Peyer's patch (tissue), 4 donors: ENCODE results near the gene HTT-AS.
"Not testable (repeated sequence)": the region's sequence is repeated elsewhere in the genome, so short reads cannot be mapped to it uniquely, and the experiment has no call there.

Experiments
- POLR2A ChIP-seq, 2 donors: fragments of 450-650 bp; IDR thresholded peaks; one replicate each; pipeline ENCODE4 v1.5.1; 2017; ENCODE audit warnings: antibody characterized with exemption in 2 of 2, mild to moderate bottlenecking in 2 of 2, moderate library complexity in 2 of 2
- TF ChIP-seq, protein P1 (sequence below), 6 experiments: fragments of 450-650 bp in 4 of 6; fragments of 200-600 bp in 2 of 6; sonication (generic) in 1 of 6; IDR thresholded peaks; one replicate each; pipeline ENCODE4 v1.5.1; 2017 to 2019; ENCODE audit warnings: antibody characterized with exemption in 6 of 6, mild to moderate bottlenecking in 3 of 6, moderate library complexity in 1 of 6

DNA sequence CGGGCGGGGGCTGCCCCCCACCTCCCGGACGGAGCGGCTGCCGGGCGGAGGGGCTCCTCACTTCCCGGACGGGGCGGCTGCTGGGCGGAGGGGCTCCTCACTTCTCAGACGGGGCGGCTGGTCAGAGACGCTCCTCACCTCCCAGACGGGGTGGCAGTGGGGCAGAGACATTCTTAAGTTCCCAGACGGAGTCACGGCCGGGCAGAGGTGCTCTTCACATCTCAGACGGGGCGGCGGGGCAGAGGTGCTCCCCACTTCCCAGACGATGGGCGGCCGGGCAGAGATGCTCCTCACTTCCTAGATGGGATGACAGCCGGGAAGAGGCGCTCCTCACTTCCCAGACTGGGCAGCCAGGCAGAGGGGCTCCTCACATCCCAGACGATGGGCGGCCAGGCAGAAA lies 20.4 kb upstream of the HTT-AS start:
- TF ChIP-seq, protein P1, sequence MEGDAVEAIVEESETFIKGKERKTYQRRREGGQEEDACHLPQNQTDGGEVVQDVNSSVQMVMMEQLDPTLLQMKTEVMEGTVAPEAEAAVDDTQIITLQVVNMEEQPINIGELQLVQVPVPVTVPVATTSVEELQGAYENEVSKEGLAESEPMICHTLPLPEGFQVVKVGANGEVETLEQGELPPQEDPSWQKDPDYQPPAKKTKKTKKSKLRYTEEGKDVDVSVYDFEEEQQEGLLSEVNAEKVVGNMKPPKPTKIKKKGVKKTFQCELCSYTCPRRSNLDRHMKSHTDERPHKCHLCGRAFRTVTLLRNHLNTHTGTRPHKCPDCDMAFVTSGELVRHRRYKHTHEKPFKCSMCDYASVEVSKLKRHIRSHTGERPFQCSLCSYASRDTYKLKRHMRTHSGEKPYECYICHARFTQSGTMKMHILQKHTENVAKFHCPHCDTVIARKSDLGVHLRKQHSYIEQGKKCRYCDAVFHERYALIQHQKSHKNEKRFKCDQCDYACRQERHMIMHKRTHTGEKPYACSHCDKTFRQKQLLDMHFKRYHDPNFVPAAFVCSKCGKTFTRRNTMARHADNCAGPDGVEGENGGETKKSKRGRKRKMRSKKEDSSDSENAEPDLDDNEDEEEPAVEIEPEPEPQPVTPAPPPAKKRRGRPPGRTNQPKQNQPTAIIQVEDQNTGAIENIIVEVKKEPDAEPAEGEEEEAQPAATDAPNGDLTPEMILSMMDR (IDR thresholded peaks at IDR 0.05), result not testable (repeated sequence)
- TF ChIP-seq POLR2A (IDR thresholded peaks at IDR 0.05), result not testable (repeated sequence)
